ENCODE measurements around the gene ETFDH.

ETFDH gene

GRCh38 chr4:158673633-158674032 is 1.5 kb downstream of the ETFDH start:
- no peak overlapping the region for H3K4me3 ChIP-seq (ENCODE audit: control insufficient read depth, low read depth, low read length)
- no peak for TF ChIP-seq CTCF (IDR thresholded peaks at IDR 0.05; ENCODE audit: control insufficient read depth, insufficient read depth, low read depth, low read length, missing control alignments)
- DNase-seq (ENCODE audit: low read depth), result no peak

GRCh38 chr4:158676076-158676475 is 4.0 kb downstream of the ETFDH start:
- TF ChIP-seq CTCF (IDR thresholded peaks at IDR 0.05; ENCODE audit: control insufficient read depth, insufficient read depth, low read depth, low read length, missing control alignments), result no peak
- no peak overlapping the region for H3K4me3 ChIP-seq (ENCODE audit: control insufficient read depth, low read depth, low read length)
- DNase-seq (ENCODE audit: low read depth), result no peak

- no peak for DNase-seq (ENCODE audit: low read depth)
- no peak overlapping the region for H3K4me3 ChIP-seq (ENCODE audit: control insufficient read depth, low read depth, low read length)
- no peak for TF ChIP-seq CTCF (IDR thresholded peaks at IDR 0.05; ENCODE audit: control insufficient read depth, insufficient read depth, low read depth, low read length, missing control alignments)
Measured at GRCh38 chr4:158678767-158679166, 6.7 kb downstream of the ETFDH start.

GRCh38 chr4:158681629-158682028 is 9.5 kb downstream of the ETFDH start:
- no peak for DNase-seq (ENCODE audit: low read depth)
- H3K4me3 ChIP-seq (ENCODE audit: control insufficient read depth, low read depth, low read length), result no peak overlapping the region
- TF ChIP-seq CTCF (IDR thresholded peaks at IDR 0.05; ENCODE audit: control insufficient read depth, insufficient read depth, low read depth, low read length, missing control alignments), result no peak

- no peak for DNase-seq (ENCODE audit: low read depth)
- H3K4me3 ChIP-seq (ENCODE audit: control insufficient read depth, low read depth, low read length), result no peak overlapping the region
- no peak for TF ChIP-seq CTCF (IDR thresholded peaks at IDR 0.05; ENCODE audit: control insufficient read depth, insufficient read depth, low read depth, low read length, missing control alignments)
Measured at GRCh38 chr4:158682066-158682465, 10.0 kb downstream of the ETFDH start.

- no peak for DNase-seq (ENCODE audit: low read depth)
- H3K4me3 ChIP-seq (ENCODE audit: control insufficient read depth, low read depth, low read length), result no peak overlapping the region
- no peak for TF ChIP-seq CTCF (IDR thresholded peaks at IDR 0.05; ENCODE audit: control insufficient read depth, insufficient read depth, low read depth, low read length, missing control alignments)
Measured at GRCh38 chr4:158688813-158689212, 16.7 kb downstream of the ETFDH start.

GRCh38 chr4:158704274-158704673 is 32.2 kb downstream of the ETFDH start:
- no peak for DNase-seq (ENCODE audit: low read depth)
- no peak for TF ChIP-seq CTCF (IDR thresholded peaks at IDR 0.05; ENCODE audit: control insufficient read depth, insufficient read depth, low read depth, low read length, missing control alignments)
- no peak overlapping the region for H3K4me3 ChIP-seq (ENCODE audit: control insufficient read depth, low read depth, low read length)

All from AG09309 (cell line).